Ramos (cell line): Measurements from ENCODE around the gene ADAMTS18.
"Not testable (repeated sequence)": the region's sequence is repeated elsewhere in the genome, so short reads cannot be mapped to it uniquely, and the experiment has no call there.

ENCODE experiments used
- in situ Hi-C: fragments of 300-500 bp; cut with MboI; formaldehyde crosslinking; loops from one replicate; pipeline ENCODE4 v1.14.3; 2022; ENCODE audit warnings: low sequenced_read_pairs; ENCODE audit not compliant: unreplicated experiment

ADAMTS18 gene

DNA sequence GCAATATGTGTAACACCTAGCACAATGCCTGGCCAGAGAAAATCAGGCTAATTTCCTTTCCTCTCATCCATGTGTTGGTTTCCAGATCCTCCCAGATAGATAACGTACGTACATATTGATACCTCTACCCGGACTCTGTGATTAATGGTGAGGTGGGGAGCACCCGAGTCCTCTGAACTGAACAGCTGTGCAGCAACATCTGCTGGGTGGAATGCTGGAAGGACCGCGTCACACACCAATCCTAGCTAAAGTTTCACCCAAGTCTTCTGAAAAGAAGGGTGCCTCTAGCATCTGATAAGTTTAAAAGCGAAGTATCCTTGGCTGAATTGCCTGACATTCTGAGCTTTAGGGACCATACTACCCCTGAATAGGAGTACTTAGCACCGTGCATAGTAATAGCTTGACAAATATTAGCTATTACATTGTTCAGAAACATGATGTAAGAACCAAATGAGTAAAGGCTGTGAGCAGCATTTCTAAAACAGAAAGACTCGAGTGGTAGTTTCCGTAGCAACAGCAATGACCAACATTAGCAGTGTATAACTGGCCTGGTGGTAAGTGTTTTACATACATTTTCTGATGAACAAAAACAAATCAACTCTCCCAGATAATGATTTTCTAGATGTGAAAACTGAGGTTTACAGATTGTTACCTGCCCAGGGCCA, 144.3 kb downstream of the ADAMTS18 start:
- in situ Hi-C loops, result no loop called here

DNA sequence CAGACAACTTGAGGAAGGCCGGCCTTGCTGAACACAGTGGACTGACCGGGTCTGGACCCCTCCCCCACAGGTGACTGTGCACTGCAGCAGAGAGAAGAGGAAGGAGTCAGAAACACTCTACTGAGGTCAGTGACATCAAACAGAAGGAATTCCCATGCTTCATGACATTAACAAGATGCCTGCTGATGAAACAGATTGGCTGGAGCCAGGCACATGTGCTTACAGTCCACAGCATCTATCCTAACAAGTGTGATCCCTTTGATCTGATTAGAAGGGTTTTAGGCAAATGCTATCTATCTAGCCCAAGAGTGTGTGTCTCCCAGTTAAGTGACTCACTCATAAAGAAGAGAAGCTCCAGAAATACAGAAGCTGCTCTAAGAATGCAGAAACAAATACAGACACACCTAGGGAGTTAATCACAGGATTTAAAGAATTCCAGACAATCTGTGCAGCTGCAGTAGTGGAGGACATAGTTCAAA, 145.5 kb downstream of the ADAMTS18 start:
- in situ Hi-C loops, result no loop called here

DNA sequence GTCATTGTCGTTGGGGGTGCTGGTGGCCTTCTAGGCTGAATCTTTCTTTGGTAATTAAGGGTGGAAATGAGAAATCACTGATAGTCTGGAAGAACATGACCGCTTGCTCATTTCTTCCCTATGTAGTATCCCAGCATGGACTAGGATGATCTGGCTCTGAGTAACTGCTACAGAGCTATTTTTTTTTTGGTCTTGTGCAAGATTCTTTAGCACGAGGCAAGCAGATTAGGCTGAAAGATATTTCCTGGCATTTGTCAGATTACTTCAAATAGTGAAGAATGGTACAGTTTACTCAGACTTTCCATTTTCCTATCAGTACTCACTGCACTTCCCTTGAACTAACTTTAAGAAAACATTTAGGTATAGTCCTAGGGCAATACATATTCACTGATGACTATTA, 146.6 kb downstream of the ADAMTS18 start:
- in situ Hi-C loops, result no loop called here

DNA sequence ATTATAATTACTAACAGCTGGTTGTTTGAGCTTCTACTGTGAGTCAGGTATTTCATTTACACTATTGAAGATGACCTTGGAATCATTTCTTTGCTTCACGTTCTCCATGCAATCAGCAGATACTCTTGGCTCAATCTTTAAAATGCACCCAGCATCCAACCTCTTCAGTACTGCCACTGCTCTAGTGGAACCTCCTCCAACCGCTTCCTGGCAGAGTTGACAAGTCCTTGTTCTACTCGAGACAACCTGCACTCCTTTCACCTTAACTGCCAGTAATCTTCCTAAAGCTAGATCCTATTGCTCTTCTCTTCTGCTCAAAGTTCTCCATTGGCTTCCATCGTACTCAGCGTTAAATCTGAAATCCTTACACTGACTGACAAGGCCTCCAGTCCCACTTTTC, 149.2 kb downstream of the ADAMTS18 start:
- in situ Hi-C loops, result no loop called here

DNA sequence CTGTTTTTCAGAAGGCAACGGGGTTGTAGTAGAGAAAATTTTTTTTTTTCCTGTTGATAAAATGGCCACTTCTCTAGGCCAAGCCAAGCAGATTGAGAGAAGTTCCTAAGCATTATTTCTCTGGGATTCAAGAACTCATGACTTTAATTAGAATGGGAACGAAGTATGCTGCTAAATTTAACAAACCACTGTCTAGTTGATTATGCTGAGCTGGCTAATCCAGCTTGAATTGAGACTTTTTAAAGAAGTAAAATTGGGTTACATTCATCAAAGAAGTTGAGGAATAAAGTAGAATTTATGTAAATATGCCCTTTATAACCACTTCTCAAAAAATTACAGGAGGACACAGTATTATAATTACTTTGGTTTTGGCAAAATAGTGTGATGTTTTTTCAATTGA, 152.5 kb downstream of the ADAMTS18 start:
- in situ Hi-C loops, result no loop called here

DNA sequence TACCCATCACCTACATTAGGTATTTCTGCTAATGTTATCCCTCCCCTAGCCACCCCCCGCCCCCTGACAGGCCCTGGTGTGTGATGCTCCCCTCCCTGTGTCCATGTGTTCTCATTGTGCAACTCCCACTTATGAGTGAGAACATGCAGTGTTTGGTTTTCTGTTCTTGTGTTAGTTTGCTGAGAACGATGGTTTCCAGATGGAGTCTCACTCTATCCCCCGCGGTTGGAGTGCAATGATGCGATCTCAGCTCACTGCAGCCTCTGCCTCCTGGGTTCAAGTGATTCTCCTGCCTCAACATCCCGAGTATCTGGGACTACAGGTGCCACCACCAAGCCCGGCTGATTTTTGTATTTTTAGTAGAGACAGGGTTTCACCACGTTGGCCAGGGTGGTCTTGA, 155.5 kb downstream of the ADAMTS18 start:
- in situ Hi-C loops, result not testable (repeated sequence)

DNA sequence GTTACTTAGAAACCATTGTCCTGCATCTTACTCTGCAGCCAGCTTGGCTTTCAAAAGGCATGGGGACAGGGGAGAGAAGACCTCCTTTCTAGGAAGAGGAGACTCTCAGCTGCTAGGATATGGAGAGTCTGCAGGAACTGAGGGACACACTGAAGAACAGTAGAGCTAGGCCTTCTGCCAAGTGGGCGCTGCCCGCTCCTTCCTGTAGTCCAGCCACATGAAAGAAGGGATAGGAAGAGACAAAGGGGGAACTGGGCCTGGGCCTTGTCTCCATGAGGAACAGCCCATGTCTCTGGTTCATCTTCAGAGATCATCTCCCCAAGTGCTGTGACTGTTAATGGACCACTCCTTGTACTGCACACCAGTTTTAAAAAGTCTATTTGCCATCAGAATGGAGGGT, 157.3 kb downstream of the ADAMTS18 start:
- in situ Hi-C loops, result no loop called here

DNA sequence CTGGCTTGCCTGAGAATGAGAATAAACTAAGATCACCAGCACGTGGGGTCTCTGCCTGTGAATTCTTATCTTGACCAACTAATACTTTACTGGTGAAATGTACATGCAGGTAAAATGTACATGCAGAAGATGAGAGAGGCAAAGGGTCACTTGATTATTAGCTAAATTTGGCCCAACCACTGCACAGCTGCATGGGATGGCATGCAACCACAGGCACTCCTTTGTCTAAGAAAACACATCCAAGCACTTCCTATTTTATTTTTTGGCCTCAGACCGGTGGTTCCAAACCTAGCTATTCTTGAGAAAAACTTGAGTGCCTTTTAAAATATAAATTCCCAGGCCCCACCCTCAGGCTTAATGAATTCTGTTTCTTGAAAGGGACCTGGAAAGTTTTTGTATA, 157.7 kb downstream of the ADAMTS18 start:
- in situ Hi-C loops, result no loop called here

DNA sequence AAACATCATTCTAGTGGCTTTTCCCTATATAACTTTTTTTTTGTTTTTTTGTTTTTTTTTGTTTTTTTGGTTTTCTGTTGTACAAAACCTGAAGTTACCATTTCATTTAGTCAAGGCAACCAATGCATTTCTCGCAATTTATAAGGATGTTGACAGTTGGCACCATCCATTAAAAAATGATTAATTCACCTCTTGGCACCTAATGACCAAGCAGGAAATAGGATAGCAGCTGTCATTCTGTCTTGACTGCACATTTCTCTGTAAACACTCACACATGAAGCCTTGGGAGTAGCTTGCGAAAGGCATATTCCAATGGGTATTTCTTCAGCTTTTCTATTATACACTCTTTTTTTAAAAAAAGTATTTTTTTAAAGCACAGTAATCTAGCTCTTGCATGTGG, 158.2 kb downstream of the ADAMTS18 start:
- in situ Hi-C loops, result no loop called here

DNA sequence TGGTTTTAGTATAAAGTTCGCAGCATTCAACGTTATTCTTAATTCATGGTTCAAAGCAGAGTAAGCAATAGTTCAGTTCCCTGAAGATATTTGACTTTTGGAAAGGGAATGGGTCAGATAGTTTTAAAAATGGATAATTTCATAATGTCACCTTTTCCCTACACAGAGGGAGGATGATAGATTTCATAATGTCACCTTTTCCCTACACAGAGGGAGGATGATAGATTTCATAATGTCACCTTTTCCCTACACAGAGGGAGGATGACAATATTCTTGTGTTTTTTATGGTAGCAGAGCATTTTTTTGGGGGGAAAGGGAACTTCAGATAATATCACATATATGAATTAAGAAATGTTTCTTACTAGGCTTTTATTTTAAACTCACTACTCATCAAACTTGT, 159.5 kb downstream of the ADAMTS18 start:
- in situ Hi-C loops, result not testable (repeated sequence)

DNA sequence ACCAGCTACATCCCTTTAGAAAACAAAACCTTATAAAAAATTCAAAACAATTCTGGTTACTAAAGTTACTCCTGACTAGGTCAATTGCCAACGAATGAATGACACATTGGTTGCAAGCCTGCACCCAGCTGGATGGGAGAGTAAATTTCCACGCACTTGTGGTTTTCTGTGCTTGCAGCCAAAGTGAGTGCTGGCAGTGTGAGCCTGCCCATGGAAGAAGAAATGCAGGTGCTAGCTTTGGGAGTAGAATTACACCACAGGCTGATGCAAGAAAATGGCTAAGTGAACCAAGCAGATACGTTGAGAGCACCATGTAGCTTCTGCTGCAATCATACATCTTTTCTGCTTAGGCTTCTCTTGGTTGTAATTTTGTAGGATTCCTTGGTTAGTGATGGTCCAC, 161.0 kb downstream of the ADAMTS18 start:
- in situ Hi-C loops, result no loop called here

DNA sequence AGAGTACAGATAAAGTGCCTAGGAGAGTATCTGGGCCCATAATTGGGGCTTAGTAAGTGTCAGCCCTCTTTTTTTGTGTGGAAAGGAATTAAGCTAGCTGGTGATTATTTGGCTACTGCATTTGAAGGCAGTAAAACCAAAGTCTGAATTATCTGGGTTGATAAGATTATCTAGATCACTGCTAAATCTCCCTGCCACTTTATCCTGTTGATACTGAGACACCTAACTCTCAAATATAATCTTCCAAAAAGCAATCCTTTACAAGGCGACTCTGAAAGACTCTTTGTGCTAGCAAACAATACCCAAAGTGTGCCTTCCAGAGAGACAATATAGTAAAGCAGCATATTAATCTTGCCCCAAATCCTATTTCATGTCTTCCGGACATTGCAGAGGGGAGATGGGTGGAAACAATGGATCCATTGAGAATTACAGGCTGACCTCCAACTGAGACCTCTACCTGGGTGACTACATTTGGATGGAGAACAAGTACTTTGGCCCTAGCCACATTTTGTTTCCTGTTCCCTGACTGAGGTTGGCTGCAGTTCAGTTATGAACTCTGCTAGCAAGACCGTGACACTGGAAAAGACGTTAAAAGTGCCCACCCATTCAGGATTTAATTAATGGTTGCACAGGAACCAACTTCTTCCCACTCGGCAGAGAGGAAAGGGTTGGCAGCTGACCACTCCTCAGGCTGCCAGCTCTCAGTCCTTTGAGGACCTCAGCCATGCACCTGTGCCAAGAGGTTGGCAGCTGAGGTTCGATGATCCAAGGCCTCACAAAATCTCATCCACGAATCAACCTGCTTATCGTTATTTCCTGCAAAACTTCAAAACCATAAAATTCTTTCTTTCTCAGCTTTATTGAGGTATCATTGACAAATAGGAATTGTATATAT, 163.1 kb downstream of the ADAMTS18 start:
- in situ Hi-C loops, result no loop called here

DNA sequence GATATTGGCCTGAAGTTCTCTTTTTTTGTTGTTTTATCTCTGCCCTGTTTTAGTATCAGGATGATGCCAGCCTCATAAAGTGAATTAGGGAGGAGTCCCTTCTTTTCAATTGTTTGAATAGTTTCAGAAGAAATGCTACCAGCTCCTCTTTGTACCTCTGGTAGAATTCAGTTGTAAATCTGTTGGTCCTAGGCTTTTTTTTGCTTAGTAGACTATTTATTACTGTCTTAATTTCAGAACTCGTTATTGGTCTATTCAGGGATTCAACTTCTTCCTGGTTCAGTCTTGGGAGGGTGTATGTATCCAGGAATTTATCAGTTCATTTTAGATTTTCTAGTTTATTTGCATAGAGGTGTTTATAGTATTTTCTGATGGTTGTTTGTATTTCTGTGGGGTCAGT, 168.6 kb downstream of the ADAMTS18 start:
- in situ Hi-C loops, result not testable (repeated sequence)

DNA sequence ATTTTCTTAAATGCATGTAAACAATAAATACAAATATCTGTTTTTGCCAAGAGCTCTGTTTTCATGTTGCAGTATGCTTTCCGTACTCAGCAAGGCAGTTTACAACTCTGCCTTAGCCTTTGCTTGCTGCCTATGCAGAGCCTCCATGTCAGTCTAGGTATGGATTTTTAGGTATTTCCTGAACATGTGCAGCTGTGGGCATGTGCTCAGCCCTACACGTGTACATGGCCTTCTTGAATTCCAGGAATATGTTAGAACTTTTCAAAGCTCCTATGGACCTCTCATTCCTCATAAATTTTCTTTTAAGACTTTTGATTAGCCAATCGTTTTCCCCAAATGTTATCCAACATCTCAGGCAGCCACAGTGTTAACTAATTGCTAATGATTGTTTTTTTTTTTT, 171.9 kb downstream of the ADAMTS18 start:
- in situ Hi-C loops, result no loop called here

DNA sequence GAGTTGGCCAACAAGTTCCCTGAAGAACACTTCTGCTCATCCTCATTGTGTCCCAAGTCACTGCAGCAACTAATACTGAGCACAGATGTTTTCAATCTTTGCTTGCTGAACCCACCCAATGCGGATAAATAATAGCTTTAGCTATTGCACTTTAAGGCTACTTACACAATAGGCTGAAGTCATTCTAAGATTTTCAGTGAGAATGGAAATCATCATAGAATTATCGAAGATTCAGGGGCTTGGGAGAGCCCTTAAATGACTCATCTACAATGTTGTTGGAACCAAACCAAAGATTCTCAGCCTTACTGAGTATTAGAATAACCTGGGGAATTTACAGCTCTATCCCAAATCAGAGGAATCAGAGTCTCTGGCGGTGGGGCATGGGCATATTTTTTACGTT, 184.4 kb downstream of the ADAMTS18 start:
- in situ Hi-C loops, result no loop called here

DNA sequence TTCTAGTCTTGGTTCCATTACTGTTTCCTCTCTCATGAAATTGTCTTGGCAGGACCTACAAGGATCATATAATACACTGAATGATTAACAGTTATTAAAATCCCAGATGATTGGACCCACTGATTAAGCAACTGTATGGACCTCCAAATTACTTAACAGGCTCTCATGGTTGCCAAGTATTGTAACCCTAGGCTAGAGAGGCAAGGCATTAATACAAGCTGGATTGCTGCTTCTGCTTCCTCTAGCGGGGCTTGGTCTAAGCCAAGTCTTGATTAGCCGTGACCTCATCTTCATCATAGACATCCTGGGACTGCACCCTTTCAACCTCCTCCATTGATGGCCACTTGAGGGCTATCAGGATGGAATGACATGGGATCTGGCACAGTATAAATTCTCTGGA, 188.7 kb downstream of the ADAMTS18 start:
- in situ Hi-C loops, result no loop called here

DNA sequence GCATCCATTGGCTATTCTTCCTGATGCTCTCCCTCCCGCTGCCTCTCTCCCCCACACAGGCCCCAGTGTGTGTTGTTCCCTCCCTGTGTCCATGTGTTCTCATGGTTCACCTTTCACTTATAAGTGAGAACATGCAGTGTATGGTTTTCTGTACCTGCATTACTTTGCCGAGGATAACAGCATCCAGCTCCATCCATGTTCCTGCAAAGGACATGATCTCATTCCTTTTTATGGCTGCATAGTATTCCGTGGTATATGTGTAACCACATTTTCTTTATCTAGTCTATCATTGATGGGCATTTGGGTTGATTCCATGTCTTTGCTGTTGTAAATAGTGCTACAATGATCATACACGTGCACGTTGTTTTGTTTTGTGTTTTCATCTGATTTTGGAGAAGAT, 192.4 kb downstream of the ADAMTS18 start:
- in situ Hi-C loops, result not testable (repeated sequence)

DNA sequence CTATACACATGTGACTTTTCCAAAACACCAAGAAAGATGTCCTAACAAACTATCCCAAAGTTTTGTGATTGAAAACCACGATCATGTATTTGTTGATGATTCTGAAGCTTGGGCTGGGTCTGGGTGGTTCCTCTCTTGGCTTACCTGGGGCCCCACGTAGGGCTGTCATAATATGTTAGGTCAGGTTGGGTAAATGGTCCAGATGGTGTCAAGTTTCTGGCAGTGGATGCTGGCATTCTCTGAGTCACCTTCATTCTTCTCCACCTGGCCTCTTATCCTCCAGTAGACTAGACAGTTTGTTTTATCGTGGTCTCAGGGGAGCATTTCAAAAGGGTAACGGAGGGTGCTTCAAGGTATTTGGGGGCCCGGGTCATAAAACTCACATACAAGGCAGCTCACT, 196.2 kb downstream of the ADAMTS18 start:
- in situ Hi-C loops, result loop anchor here (5.0 to 10.0 kb wide), 3 partner anchors 139 to 736 kb away; no protein-coding TSS in a partner anchor

DNA sequence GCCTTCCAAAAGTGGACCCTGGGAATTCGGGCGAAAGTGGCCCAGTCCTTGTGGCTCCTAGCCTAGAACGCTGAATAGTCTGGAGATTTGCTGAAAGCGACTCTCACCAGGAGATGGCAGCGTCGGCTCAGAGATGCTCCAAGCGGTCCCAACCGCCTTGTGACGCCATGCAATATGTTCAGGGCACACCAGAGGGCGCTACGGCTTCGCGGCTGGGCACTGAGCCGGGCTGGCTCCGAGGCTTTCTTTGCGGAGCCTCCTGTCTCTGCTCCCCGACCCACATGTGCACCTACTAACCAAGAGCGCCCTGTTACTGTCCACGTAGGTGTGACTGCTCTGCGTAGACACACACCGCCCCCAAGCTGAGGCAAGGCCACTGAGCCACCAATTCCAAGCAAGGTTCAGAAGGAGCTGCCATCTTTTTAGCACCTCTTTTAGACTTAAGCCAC, 198.7 kb downstream of the ADAMTS18 start:
- in situ Hi-C loops, result loop anchor here (5.0 to 10.0 kb wide), 3 partner anchors 141 to 739 kb away; no protein-coding TSS in a partner anchor

DNA sequence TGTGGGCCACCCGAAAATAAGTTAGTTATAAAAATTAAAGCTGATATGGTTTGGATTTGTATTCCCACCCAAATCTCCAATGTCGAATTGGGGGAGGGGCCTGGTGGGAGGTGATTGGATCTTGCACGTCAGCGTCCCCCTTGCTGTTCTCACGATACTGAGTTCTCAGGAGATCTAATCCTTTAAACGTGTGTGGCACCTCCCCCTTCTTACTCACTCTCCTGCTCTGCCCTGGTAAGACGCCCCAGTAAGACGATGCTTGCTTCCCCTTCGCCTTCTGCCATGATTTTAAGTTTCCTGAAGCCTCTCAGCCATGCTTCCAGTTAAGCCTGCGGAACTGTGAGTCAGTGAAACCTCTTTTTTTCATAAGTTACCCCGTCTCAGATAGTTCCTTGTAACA, 200.2 kb downstream of the ADAMTS18 start:
- in situ Hi-C loops, result loop anchor here (5.0 to 10.0 kb wide), 3 partner anchors 143 to 740 kb away; no protein-coding TSS in a partner anchor
